IMR-90 (cell line): Measurements from ENCODE around the gene KIF16B. TPM values are rescaled to one million over a fixed set of nuclear protein-coding genes. Genes with fewer than 3 reads are reported as not detected.

Experiments
- ATAC-seq: fragments of 200-7000 bp; cut with Tn5 transposase; 2 replicates; pipeline ENCODE4 v1.9.1; 2020; ENCODE audit warnings: low read depth, mild to moderate bottlenecking, moderate library complexity
- BruUV-seq: library from RNA; stranded (reverse); fragments of 400-500 nt; replicated peaks from 2 replicates; lab custom pipeline; 2021; lab: Mats Ljungman, UMichigan
- CTCF ChIA-PET: fragments of 300-600 bp; formaldehyde crosslinking; extraction: SDS; loops from one replicate; lab custom pipeline; 2021; ENCODE audit warnings: antibody characterized with exemption; lab: Yijun Ruan, JAX
- POLR2A ChIA-PET: fragments of 300-600 bp; sonication (Branson Sonifier 250); formaldehyde crosslinking; loops from one replicate; lab custom pipeline; 2022; ENCODE audit warnings: antibody characterized with exemption; ENCODE audit not compliant: unreplicated experiment; lab: Charles Lee
- DNase-seq: peaks from one replicate; pipeline ENCODE4 v3.0.0; 2013
- H2AFZ ChIP-seq: replicated peaks from 2 replicates; pipeline ENCODE3; 2013; ENCODE audit warnings: low read length, mild to moderate bottlenecking; ENCODE audit not compliant: poor library complexity
- H2AK5ac ChIP-seq: 2 replicates; pipeline ENCODE4 v1.6.1; 2013; ENCODE audit warnings: low read depth, low read length, inconsistent platforms
- H2AK9ac ChIP-seq: replicated peaks from 2 replicates; pipeline ENCODE3; 2013; ENCODE audit warnings: mild to moderate bottlenecking, low read depth, low read length, moderate library complexity; ENCODE audit not compliant: poor library complexity
- H2BK120ac ChIP-seq: 2 replicates; pipeline ENCODE4 v1.6.1; 2013; ENCODE audit warnings: low read depth, low read length, inconsistent platforms
- H2BK15ac ChIP-seq: 3 replicates; pipeline ENCODE4 v1.6.1; 2013; ENCODE audit warnings: low read depth, low read length, inconsistent platforms
- H2BK20ac ChIP-seq: 2 replicates; pipeline ENCODE4 v1.6.1; 2013; ENCODE audit warnings: low read depth, mild to moderate bottlenecking, inconsistent platforms, low read length, moderate library complexity
- H2BK5ac ChIP-seq: 2 replicates; pipeline ENCODE4 v1.6.1; 2013; ENCODE audit warnings: mild to moderate bottlenecking, low read depth, low read length, inconsistent platforms; ENCODE audit not compliant: poor library complexity, severe bottlenecking
- H3K14ac ChIP-seq: replicated peaks from 2 replicates; pipeline ENCODE4 v1.6.1; 2013; ENCODE audit warnings: low read depth, low read length, inconsistent platforms
- H3K18ac ChIP-seq: 2 replicates; pipeline ENCODE4 v1.6.1; 2013; ENCODE audit warnings: low read depth, low read length, control low read depth
- H3K23ac ChIP-seq: 2 replicates; pipeline ENCODE4 v1.6.1; 2013; ENCODE audit warnings: low read depth, low read length, inconsistent platforms
- H3K27ac ChIP-seq: 2 replicates; pipeline ENCODE4 v1.5.1; 2013; ENCODE audit warnings: mild to moderate bottlenecking, control low read depth, low read length; ENCODE audit not compliant: insufficient read depth
- H3K27me3 ChIP-seq: 2 replicates; pipeline ENCODE4 v1.6.1; 2013; ENCODE audit warnings: low read length; ENCODE audit not compliant: control insufficient read depth, insufficient read depth
- H3K36me3 ChIP-seq: 2 replicates; pipeline ENCODE4 v1.6.1; 2013; ENCODE audit warnings: low read length, mixed read lengths; ENCODE audit not compliant: control insufficient read depth, insufficient read depth
- H3K4ac ChIP-seq: 2 replicates; pipeline ENCODE4 v1.6.1; 2013; ENCODE audit warnings: low read depth, low read length, inconsistent platforms
- H3K4me1 ChIP-seq: 2 replicates; pipeline ENCODE4 v1.6.1; 2013; ENCODE audit warnings: low read length, mixed read lengths; ENCODE audit not compliant: control insufficient read depth, insufficient read depth
- H3K4me2 ChIP-seq: 2 replicates; pipeline ENCODE4 v1.6.1; 2013; ENCODE audit warnings: low read depth, mild to moderate bottlenecking, control low read depth, low read length, moderate library complexity
- H3K4me3 ChIP-seq: 2 replicates; pipeline ENCODE4 v1.5.1; 2013; ENCODE audit warnings: low read depth, mild to moderate bottlenecking, control low read depth, low read length, moderate library complexity; ENCODE audit not compliant: insufficient read depth
- H3K56ac ChIP-seq: 2 replicates; pipeline ENCODE4 v1.6.1; 2013; ENCODE audit warnings: low read length, inconsistent platforms; ENCODE audit not compliant: insufficient read depth; ENCODE audit errors: extremely low read depth
- H3K79me1 ChIP-seq, 2 experiments: 2 replicates each; pipeline ENCODE4 v1.6.1; 2013; ENCODE audit warnings: low read length in 2 of 2, inconsistent platforms in 1 of 2, low read depth in 1 of 2
- H3K9ac ChIP-seq: 2 replicates; pipeline ENCODE4 v1.6.1; 2013; ENCODE audit warnings: low read depth, low read length, control low read depth
- H3K9me1 ChIP-seq: 2 replicates; pipeline ENCODE4 v1.6.1; 2013; ENCODE audit warnings: low read length, inconsistent platforms; ENCODE audit not compliant: insufficient read depth
- H3K9me3 ChIP-seq: 2 replicates; pipeline ENCODE4 v1.6.1; 2013; ENCODE audit warnings: low read length; ENCODE audit not compliant: control insufficient read depth, insufficient read depth
- H4K20me1 ChIP-seq: 2 replicates; pipeline ENCODE4 v1.6.1; 2013; ENCODE audit warnings: low read length, inconsistent platforms; ENCODE audit not compliant: insufficient read depth
- H4K5ac ChIP-seq: 2 replicates; pipeline ENCODE4 v1.6.1; 2013; ENCODE audit warnings: mild to moderate bottlenecking, low read depth, low read length, control low read depth
- H4K8ac ChIP-seq, 2 experiments: 2 replicates each; pipeline ENCODE4 v1.6.1; 2013; ENCODE audit warnings: low read depth in 2 of 2, low read length in 2 of 2, control low read depth in 1 of 2, inconsistent platforms in 1 of 2
- H4K91ac ChIP-seq: 2 replicates; pipeline ENCODE4 v1.6.1; 2013; ENCODE audit warnings: low read depth, low read length, inconsistent platforms; ENCODE audit not compliant: insufficient read depth
- CHD1 ChIP-seq: IDR thresholded peaks from 2 replicates; pipeline ENCODE4 v1.6.1; 2012; ENCODE audit warnings: low read depth, low read length, improper control_type of control experiment
- ELK1 ChIP-seq: fragments of 150-350 bp; IDR thresholded peaks from 2 replicates; pipeline ENCODE4 v1.6.1; 2016; ENCODE audit warnings: low read depth, mild to moderate bottlenecking, low read length, moderate library complexity, borderline replicate concordance
- FOS ChIP-seq: fragments of 150-350 bp; IDR thresholded peaks from 2 replicates; pipeline ENCODE4 v1.6.1; 2016; ENCODE audit warnings: low read depth, low read length
- MAFK ChIP-seq: IDR thresholded peaks from 2 replicates; pipeline ENCODE4 v1.6.1; 2012; ENCODE audit warnings: low read depth, low read length, improper control_type of control experiment
- MAZ ChIP-seq: IDR thresholded peaks from 2 replicates; pipeline ENCODE4 v1.6.1; 2012; ENCODE audit warnings: low read depth, mild to moderate bottlenecking, low read length, improper control_type of control experiment, moderate library complexity, borderline replicate concordance
- MXI1 ChIP-seq: IDR thresholded peaks from 2 replicates; pipeline ENCODE4 v1.6.1; 2012; ENCODE audit warnings: low read depth, mild to moderate bottlenecking, low read length, moderate library complexity, borderline replicate concordance
- NFE2L2 ChIP-seq: fragments of 150-350 bp; IDR thresholded peaks from 2 replicates; pipeline ENCODE4 v1.6.1; 2016; ENCODE audit warnings: low read depth, mild to moderate bottlenecking, low read length
- POLR2A ChIP-seq: IDR thresholded peaks from 2 replicates; pipeline ENCODE4 v1.6.1; 2012; ENCODE audit warnings: mild to moderate bottlenecking, low read depth, low read length
- RCOR1 ChIP-seq: IDR thresholded peaks from 2 replicates; pipeline ENCODE4 v1.6.1; 2012; ENCODE audit warnings: mild to moderate bottlenecking, low read length, improper control_type of control experiment; ENCODE audit not compliant: insufficient replicate concordance
- SMC3 ChIP-seq: fragments of 150-350 bp; IDR thresholded peaks from 2 replicates; pipeline ENCODE4 v1.6.1; 2016; ENCODE audit warnings: low read depth, mild to moderate bottlenecking, antibody characterized with exemption, low read length, moderate library complexity
- USF2 ChIP-seq: fragments of 150-350 bp; IDR thresholded peaks from 2 replicates; pipeline ENCODE4 v1.6.1; 2017; ENCODE audit warnings: mild to moderate bottlenecking, antibody characterized with exemption, low read length, low read depth
- WGBS, 2 experiments: methylation state at CpG; one replicate each; pipeline versions ENCODE4 v1.1.5 to v1.1.7; 2013; ENCODE audit warnings: missing lambda C conversion rate in 2 of 2; ENCODE audit not compliant: insufficient read length in 1 of 2; ENCODE audit errors: extremely low coverage in 2 of 2; 5-methylcytosine and 5-hydroxymethylcytosine counted together
- dilution Hi-C: fragments of 300-500 bp; cut with HindIII; formaldehyde crosslinking; loops from one replicate; pipeline ENCODE4 v1.14.3; 2018; ENCODE audit warnings: low sequenced_read_pairs; ENCODE audit not compliant: unreplicated experiment
- in situ Hi-C: fragments of 300-500 bp; cut with MboI; formaldehyde crosslinking; loops from 3 replicates; pipeline ENCODE4 v1.14.3; 2019; ENCODE audit warnings: low sequenced_read_pairs, inconsistent platforms, mixed read lengths
- intact Hi-C: fragments of 100-400 bp; cut with micrococcal nuclease; formaldehyde crosslinking; loops from 2 replicates; pipeline ENCODE4 v1.10.0; 2022
- polyA plus RNA-seq, 3 experiments: library from polyadenylated mRNA; depleted of rRNA; stranded (reverse); fragments of >200 nt; gene quantifications; 2 replicates each; pipeline ENCODE4 v1.2.3, GENCODE V29; 2012; ENCODE audit warnings: low replicate concordance in 1 of 3
- total RNA-seq: library from RNA; depleted of rRNA; stranded (reverse); fragments of >200 nt; gene quantifications from 2 replicates; pipeline ENCODE4 v1.2.3, GENCODE V29; 2012
- TF ChIP-seq, protein P1 (sequence below): conservative IDR thresholded peaks from 2 replicates; pipeline ENCODE4 v1.5.1; 2012; ENCODE audit warnings: mild to moderate bottlenecking, low read depth, low read length, improper control_type of control experiment

The KIF16B gene
- total and polyA plus RNA-seq, 2 of the 4 experiments (the other 2 are of a cell fraction) = 4.7 to 10.0 TPM

DNA sequence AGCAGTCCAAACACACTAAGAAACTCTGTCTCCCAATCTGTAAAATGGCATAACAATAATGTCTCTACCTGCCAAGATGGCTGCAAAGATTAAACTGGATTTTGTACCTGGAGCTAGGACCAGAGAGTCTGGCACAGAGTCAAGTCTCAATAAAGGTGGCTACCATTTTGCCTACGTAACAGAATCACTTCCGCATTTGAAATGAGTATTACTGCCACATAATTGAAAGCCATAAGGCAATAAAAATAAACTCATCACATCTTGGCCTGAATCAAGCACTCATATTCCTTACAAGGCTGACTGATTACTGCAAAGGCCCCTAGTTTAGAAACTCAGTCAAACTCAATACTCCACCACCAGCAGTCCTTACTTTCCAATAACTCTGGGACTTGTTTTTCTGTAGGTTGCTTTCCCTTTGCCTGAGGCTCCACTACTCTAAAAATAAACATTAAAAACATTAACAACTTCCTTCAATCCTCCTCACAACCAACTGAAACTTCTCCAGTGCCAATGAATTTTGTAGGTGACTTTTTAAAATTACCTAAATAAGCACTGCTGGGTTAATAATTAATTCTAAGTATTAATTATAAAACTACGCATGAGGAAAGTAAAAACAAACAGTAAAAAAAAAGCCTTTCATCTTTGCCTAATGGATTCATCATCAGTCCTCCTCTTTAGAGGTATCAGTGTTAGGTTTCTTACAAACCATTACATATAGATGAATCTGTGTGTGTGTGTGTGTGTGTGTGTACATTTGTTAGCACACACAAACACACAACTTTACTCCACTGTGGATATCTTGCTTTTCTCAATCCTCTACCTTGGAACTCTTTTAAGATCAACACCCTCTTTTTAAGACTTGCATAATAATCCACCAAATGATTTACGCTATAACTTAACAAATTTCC, 3.7 kb downstream of the KIF16B start (continued):
- TF ChIP-seq RCOR1 = no peak
- no peak for TF ChIP-seq MXI1

- H3K4ac ChIP-seq = no peak overlapping the region
- H3K9ac ChIP-seq = no peak overlapping the region
- H3K9me3 ChIP-seq = no peaks in the 10 kb centered on the region
- ChIA-PET CTCF (no interaction called here), POLR2A (no interaction called here)
- no peak overlapping the region for H2AK5ac ChIP-seq
- peaks cover 3% of the 10 kb centered on the region; the same call in 1 of the 2 replicates for H3K9me1 ChIP-seq
- BruUV-seq = no TSS peak
- peaks cover 10 to 18% of the 10 kb centered on the region in 2 experiments for H3K79me1 ChIP-seq
- H2BK15ac ChIP-seq = no peak overlapping the region
- no peak overlapping the region for H4K8ac ChIP-seq
- no peak overlapping the region for H4K5ac ChIP-seq
- no peaks in the 10 kb centered on the region for H3K36me3 ChIP-seq
- no peaks in the 10 kb centered on the region for H3K4me1 ChIP-seq
- no peak overlapping the region for H3K27ac ChIP-seq
- H4K20me1 ChIP-seq = no peaks in the 10 kb centered on the region
- no peak overlapping the region for H3K14ac ChIP-seq
- H2BK20ac ChIP-seq = no peak overlapping the region
- no peak for DNase-seq
- dilution Hi-C loops = no loop called here
- no peak overlapping the region for H3K23ac ChIP-seq
- H3K56ac ChIP-seq = no peak overlapping the region
- H2AFZ ChIP-seq = no peak overlapping the region
- H3K27me3 ChIP-seq = no peaks in the 10 kb centered on the region
- H3K4me3 ChIP-seq = no peak overlapping the region
- WGBS, 2 experiments = 60% methylated on average over 2 of the region's 5 CpGs; no CpG with 5 or more reads in 1 of the 2 experiments
- no peak overlapping the region for H4K91ac ChIP-seq
- intact Hi-C loops = no loop called here
- no peak overlapping the region for H2BK120ac ChIP-seq
- H2AK9ac ChIP-seq = no peak overlapping the region
- in situ Hi-C loops = no loop called here
- H3K18ac ChIP-seq = no peak overlapping the region
- H2BK5ac ChIP-seq = no peak overlapping the region
- H3K4me2 ChIP-seq = no peak overlapping the region
- ATAC-seq = no peak
- TF ChIP-seq POLR2A (no peak), MXI1 (no peak), NFE2L2 (no peak), CHD1 (no peak), FOS (no peak), ELK1 (no peak), RCOR1 (no peak), MAFK (no peak), MAZ (no peak), USF2 (no peak), SMC3 (no peak)
- TF ChIP-seq, protein P1, sequence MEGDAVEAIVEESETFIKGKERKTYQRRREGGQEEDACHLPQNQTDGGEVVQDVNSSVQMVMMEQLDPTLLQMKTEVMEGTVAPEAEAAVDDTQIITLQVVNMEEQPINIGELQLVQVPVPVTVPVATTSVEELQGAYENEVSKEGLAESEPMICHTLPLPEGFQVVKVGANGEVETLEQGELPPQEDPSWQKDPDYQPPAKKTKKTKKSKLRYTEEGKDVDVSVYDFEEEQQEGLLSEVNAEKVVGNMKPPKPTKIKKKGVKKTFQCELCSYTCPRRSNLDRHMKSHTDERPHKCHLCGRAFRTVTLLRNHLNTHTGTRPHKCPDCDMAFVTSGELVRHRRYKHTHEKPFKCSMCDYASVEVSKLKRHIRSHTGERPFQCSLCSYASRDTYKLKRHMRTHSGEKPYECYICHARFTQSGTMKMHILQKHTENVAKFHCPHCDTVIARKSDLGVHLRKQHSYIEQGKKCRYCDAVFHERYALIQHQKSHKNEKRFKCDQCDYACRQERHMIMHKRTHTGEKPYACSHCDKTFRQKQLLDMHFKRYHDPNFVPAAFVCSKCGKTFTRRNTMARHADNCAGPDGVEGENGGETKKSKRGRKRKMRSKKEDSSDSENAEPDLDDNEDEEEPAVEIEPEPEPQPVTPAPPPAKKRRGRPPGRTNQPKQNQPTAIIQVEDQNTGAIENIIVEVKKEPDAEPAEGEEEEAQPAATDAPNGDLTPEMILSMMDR = no peak
These were observed 7.2 kb downstream of the KIF16B start for GRCh38 chr20:16566080-16566479.
